ENCODE data around the gene SHLD2.
A peak's percentile ranks its signal among the peaks of the same experiment; 100 is the strongest.
"Not testable (repeated sequence)": the region's sequence is repeated elsewhere in the genome, so short reads cannot be mapped to it uniquely, and the experiment has no call there.

The SHLD2 gene

DNA sequence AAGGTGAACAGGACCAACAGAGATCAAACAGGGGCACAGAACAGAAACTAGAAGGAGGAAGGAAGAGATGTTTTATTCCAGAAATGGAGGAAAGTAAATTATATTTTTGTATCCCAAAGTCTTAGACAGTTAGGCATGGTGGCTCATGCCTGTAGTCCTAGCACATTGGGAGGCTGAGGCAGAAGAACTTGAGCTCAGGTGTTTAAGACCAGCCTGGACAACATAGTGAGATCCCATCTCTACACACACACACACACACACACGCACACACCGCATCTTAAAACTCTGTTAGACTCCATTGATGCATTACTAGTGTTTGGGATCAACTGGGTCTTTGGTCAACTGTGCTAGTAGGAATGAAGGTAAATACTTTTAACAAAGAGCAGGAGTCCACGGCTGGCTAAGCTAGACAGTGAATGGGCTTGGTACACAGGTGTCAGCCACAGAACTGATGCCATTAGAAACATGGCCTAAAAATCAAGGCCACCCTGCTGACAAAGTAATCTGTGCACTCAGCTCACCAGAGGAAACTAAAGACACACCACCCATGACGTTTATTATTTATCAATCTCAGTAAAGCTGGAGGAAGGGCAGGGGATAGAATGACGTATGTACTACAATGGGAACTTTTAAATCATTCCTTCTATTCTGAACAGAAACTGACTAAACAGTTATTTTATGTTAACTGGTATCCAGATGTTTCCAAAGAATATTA lies 11.3 kb upstream of the SHLD2 start:
- H3K36me3 ChIP-seq (ENCODE audit: insufficient read depth); H2AFZ ChIP-seq (ENCODE audit: low read depth); H3K27me3 ChIP-seq (ENCODE audit: insufficient read depth, low read depth); H3K4me3 ChIP-seq (IDR thresholded peaks at IDR 0.05; ENCODE audit: insufficient read depth, low read depth, low read length); H4K20me1 ChIP-seq (ENCODE audit: insufficient read depth): not testable (repeated sequence)
- H3K4me1 ChIP-seq (ENCODE audit: low read depth, poor library complexity, severe bottlenecking), result peaks cover 44% of the 10 kb centered on the region
- H3K27ac ChIP-seq, result peak overlapping the region; percentile 83
- peak overlapping the region; percentile 48 for H3K9ac ChIP-seq
- H3K4me2 ChIP-seq, result peak overlapping the region; percentile 50; the same call in 1 of the 2 replicates
- peaks cover 74% of the 10 kb centered on the region for H3K79me2 ChIP-seq (ENCODE audit: insufficient read depth, low read depth)

DNA sequence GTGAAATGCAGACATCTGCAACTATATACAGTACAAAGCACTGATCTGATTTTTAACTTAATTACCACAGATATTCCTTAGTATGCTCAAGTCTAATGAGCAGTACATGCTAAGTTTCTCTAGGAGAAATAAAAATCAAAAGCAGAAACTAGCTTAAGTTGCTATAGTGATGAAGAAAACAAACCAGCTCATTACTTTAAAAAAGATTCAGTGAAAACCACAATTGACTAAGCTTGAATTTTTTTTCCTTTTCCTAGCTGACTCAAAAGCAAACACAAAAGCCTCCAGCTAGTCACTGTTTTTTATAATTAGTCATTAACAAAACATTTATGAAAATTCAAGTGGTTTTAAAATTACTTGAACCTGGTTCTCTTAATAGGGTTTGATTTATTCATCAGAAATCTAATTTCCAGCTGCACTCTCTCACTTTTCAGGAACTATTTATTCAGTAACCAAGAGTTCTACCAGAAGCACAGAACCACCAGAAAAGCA lies 10.7 kb upstream of the SHLD2 start:
- H3K36me3 ChIP-seq (ENCODE audit: insufficient read depth); H3K27me3 ChIP-seq (ENCODE audit: insufficient read depth, low read depth); H4K20me1 ChIP-seq (ENCODE audit: insufficient read depth); H3K4me3 ChIP-seq (IDR thresholded peaks at IDR 0.05; ENCODE audit: insufficient read depth, low read depth, low read length); H2AFZ ChIP-seq (ENCODE audit: low read depth): not testable (repeated sequence)
- peaks cover 47% of the 10 kb centered on the region for H3K4me1 ChIP-seq (ENCODE audit: low read depth, poor library complexity, severe bottlenecking)
- H3K9ac ChIP-seq, result peak overlapping the region; percentile 48
- H3K4me2 ChIP-seq, result peak overlapping the region; percentile 50
- peak overlapping the region; percentile 83 for H3K27ac ChIP-seq
- peaks cover 76% of the 10 kb centered on the region for H3K79me2 ChIP-seq (ENCODE audit: insufficient read depth, low read depth)

GRCh38 chr10:87085537-87085936 lies 9.5 kb upstream of the SHLD2 start:
- H3K9ac ChIP-seq, result no peak overlapping the region
- no peak for TF ChIP-seq CTCF (conservative IDR thresholded peaks at IDR 0.05; ENCODE audit: low read depth, low read length)
- peaks cover 51% of the 10 kb centered on the region for H3K4me1 ChIP-seq (ENCODE audit: low read depth, poor library complexity, severe bottlenecking)
- H3K27ac ChIP-seq, result peak overlapping the region; percentile 83; the same call in 1 of the 2 replicates
- H3K4me2 ChIP-seq, result 0 out of 2 replicates have a peak overlapping the region, but pooled peaks have one; percentile 17
- no peaks in the 10 kb centered on the region for H3K36me3 ChIP-seq (ENCODE audit: insufficient read depth)
- no peak overlapping the region for H3K4me3 ChIP-seq (IDR thresholded peaks at IDR 0.05; ENCODE audit: insufficient read depth, low read depth, low read length)
- H3K27me3 ChIP-seq (ENCODE audit: insufficient read depth, low read depth), result no peaks in the 10 kb centered on the region
- no peaks in the 10 kb centered on the region for H4K20me1 ChIP-seq (ENCODE audit: insufficient read depth)
- H2AFZ ChIP-seq (ENCODE audit: low read depth), result no peak overlapping the region
- peaks cover 86% of the 10 kb centered on the region for H3K79me2 ChIP-seq (ENCODE audit: insufficient read depth, low read depth)

GRCh38 chr10:87089746-87090145 lies 5.3 kb upstream of the SHLD2 start:
- no peak overlapping the region for H3K27ac ChIP-seq
- H3K9ac ChIP-seq, result no peak overlapping the region
- peaks cover 41% of the 10 kb centered on the region for H3K4me1 ChIP-seq (ENCODE audit: low read depth, poor library complexity, severe bottlenecking)
- peaks cover 92% of the 10 kb centered on the region for H3K79me2 ChIP-seq (ENCODE audit: insufficient read depth, low read depth)
- no peak overlapping the region for H3K4me3 ChIP-seq (IDR thresholded peaks at IDR 0.05; ENCODE audit: insufficient read depth, low read depth, low read length)
- H3K36me3 ChIP-seq (ENCODE audit: insufficient read depth), result no peaks in the 10 kb centered on the region
- H2AFZ ChIP-seq (ENCODE audit: low read depth), result no peak overlapping the region
- 0 out of 2 replicates have a peak, but pooled peaks cover 7% of the 10 kb centered on the region for H4K20me1 ChIP-seq (ENCODE audit: insufficient read depth)
- H3K27me3 ChIP-seq (ENCODE audit: insufficient read depth, low read depth), result no peaks in the 10 kb centered on the region
- no peak for TF ChIP-seq CTCF (conservative IDR thresholded peaks at IDR 0.05; ENCODE audit: low read depth, low read length)
- no peak overlapping the region for H3K4me2 ChIP-seq

GRCh38 chr10:87090779-87091178 lies 4.2 kb upstream of the SHLD2 start:
- peaks cover 32% of the 10 kb centered on the region for H3K4me1 ChIP-seq (ENCODE audit: low read depth, poor library complexity, severe bottlenecking)
- H3K27me3 ChIP-seq (ENCODE audit: insufficient read depth, low read depth), result no peaks in the 10 kb centered on the region
- no peak overlapping the region for H3K27ac ChIP-seq
- no peak overlapping the region for H3K4me3 ChIP-seq (IDR thresholded peaks at IDR 0.05; ENCODE audit: insufficient read depth, low read depth, low read length)
- H3K36me3 ChIP-seq (ENCODE audit: insufficient read depth), result no peaks in the 10 kb centered on the region
- no peak overlapping the region for H2AFZ ChIP-seq (ENCODE audit: low read depth)
- 0 out of 2 replicates have a peak, but pooled peaks cover 7% of the 10 kb centered on the region for H4K20me1 ChIP-seq (ENCODE audit: insufficient read depth)
- peaks cover 85% of the 10 kb centered on the region for H3K79me2 ChIP-seq (ENCODE audit: insufficient read depth, low read depth)
- peak overlapping the region; percentile 92; the same call in 1 of the 2 replicates for H3K4me2 ChIP-seq
- H3K9ac ChIP-seq, result no peak overlapping the region
- no peak for TF ChIP-seq CTCF (conservative IDR thresholded peaks at IDR 0.05; ENCODE audit: low read depth, low read length)

All from KMS-11 (cell line).